UCSD-AML1 (cell line): ENCODE data around the gene PAQR7.
A peak's percentile ranks its signal among the peaks of the same experiment; 100 is the strongest.
"Not testable (repeated sequence)": the region's sequence is repeated elsewhere in the genome, so short reads cannot be mapped to it uniquely, and the experiment has no call there.

Experiments used
- DNase-seq: peaks from one replicate; lab custom pipeline; 2025; ENCODE audit not compliant: unreplicated experiment; lab: John Stamatoyannopoulos, UW

Gene PAQR7

DNA sequence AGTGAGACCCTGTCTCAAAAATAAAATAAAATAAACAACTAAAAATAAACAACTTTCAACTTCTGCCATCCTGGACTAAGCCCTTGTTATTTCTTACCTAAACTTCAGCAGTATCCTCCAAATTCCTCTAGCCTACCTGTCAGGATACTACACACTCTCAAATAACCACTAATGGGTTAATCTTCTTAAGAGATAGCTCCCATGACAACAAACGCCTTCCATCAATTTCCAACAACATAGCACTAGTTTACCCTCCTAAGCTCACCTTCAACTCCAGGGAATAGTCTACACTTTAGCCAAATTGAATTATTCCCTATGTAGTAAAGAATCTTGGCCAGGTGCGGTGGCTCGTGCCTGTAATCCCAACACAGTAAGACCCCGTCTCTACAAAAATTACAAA is 27.6 kb downstream of the PAQR7 start:
- no peak for DNase-seq

DNA sequence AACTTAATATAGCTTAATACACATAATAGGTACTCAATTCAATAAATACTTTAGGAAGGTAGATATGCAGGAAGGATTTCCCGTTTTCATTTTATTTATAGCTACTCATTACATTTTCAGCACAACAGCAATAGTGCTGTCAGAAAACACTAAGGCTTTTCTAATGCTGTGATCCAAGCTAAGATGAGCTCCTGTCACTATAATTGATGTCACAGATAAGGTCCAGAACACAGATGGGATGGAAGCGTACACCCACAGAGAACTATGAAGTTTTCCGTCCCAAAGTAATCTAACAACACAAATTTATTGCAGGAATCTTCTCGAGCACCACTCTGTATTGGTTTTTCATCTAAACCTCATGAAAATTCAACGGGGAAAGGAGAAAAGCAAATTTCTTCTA is 29.8 kb downstream of the PAQR7 start:
- no peak for DNase-seq

DNA sequence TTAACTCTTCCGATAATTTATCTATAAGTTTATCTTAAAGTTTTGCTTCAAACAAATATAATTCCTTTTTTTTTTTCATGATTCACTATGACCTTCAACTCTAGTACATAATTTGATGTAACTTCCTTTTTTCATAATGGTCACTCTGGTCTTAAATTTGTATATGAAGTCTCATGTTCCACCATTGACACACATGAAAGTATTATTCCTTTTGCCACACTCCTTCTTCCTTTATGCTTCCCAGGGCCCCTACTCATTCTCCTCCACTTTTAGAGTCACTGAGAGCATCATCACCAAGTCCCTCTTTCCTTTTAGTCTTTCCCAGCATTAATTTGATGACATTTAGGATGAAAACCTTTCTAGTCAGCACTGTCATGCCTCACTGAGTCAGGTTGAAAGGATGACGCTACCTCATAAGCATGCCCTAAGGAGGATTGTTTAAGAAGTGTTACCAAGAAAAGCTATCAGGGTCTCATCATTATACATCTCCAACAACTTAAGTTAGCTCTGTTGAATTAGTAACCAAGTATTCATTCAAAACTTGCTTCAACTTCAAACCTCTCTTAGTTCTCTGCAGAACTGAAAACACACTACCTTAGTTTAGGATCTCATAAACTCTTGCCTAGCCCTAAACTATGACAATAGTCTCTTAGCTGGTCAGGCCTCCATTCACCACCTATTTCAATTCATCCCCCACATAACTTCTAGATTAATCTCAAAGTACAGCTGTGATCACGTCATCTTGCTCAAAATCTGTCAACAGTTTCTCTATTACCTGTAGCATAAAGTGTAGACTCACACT is 30.8 kb downstream of the PAQR7 start:
- DNase-seq, result no peak

DNA sequence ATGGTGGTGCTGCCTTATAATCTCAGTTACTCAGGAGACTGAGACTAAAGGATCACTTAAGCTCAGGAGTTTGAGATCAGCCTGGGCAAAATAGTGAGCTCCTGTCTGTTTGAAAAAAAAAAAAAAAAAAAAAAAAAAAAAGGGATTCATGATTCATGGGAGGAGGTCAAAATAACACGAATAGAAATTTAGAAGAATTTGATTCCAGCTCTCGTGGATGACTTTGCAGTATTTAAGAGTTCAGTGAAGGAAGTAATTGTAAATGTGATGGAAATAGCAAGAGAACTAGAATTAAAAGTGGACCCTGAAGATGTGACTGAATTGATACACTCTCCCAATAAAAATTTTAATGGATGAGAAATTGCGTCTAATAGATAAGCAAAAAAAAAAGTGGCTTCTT is 32.0 kb downstream of the PAQR7 start:
- no peak for DNase-seq

DNA sequence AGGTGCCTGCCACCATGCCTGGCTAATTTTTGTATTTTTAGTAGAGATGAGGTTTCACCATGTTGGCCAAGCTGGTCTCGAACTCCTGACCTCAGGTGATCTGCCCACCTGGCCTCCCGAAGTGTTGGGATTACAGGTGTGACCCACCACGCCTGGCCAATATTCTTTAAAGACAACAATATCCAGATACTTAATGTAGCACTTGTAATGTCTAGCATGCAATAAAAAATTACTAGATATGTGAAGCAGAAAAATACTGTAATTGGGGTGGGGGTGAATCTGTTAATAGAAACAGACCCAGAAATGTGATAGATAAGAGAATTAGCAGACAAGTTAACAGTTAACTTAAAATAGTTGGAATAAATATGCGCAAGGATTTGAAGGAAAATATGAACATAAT is 35.7 kb downstream of the PAQR7 start:
- DNase-seq, result not testable (repeated sequence)

- no peak for DNase-seq
These were observed 38.1 kb downstream of the PAQR7 start for GRCh38 chr1:25837262-25837875.

DNA sequence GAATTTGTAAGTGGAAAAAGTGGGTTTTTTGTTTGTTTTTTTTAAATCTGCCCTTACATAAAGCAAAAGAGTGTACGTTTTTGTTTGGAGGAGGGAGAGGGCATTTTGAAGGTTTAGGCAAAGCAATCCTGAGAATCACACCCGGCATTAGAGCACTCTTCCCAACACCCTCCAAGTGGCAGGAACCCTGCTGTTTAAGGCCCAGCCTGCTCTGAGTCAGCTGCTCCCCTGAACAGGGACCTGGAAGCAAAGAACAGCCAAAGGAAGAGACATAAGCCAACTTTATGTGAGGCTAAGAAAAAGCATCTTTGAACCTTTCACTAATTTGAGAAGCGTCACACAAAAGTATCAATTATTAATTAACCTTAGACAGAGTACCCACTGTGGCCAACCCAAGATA is 38.8 kb downstream of the PAQR7 start:
- no peak for DNase-seq

DNA sequence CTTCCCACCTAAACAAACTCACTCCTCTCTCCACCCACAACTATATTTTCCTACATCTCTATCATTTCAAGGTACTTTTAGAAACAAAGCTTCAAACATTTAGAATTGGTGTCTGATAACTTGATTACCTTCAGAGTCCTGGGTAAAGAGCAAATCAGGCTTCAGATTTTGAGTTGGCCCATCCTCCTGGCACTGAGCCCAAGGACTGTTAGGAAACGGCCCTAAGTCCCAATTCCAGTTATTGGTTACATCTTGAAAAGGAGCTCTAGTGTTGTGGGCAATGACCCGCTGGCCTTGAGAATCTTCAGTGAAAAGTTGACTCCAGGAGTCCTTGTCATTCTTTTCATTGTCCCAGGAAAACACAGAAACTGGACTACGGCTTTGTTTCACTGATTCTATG is 40.6 kb downstream of the PAQR7 start:
- no peak for DNase-seq

- no peak for DNase-seq
These were observed 42.4 kb downstream of the PAQR7 start for GRCh38 chr1:25833158-25833557.

- no peak for DNase-seq
These were observed 43.0 kb downstream of the PAQR7 start for GRCh38 chr1:25832336-25833037.

DNA sequence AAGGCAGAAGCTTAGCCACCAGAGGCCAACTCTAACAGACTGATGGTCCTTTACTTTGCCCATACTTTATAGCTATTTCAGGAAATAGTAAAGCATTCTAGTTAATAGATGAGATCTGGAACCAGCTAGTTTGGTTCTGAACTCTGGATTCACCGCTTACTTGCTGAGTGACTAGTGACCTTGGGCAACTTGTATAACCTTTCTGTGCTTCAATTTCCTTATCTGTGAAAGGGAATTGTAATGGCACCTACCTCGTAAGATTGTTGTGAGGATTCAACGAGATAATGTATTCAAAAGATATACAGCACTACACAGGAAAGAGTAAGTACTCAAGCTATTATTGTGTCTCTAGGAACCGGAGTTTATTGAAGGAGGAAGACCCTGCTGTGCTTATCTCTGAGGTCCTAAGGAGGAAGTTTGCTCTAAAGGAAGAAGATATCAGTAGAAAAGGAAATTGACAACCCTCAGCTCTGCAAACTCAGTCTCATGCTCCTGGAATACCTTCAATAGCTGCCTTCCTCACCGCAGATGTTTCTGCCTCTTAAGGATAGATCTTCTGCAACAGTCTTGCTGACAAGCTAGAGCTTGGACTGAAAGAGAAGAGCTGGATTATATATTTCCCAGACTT is 43.8 kb downstream of the PAQR7 start:
- DNase-seq, result no peak

GRCh38 chr1:25829046-25829445 is 46.5 kb downstream of the PAQR7 start:
- DNase-seq, result no peak

- no peak for DNase-seq
These were observed 47.0 kb downstream of the PAQR7 start for GRCh38 chr1:25828491-25828890.

DNA sequence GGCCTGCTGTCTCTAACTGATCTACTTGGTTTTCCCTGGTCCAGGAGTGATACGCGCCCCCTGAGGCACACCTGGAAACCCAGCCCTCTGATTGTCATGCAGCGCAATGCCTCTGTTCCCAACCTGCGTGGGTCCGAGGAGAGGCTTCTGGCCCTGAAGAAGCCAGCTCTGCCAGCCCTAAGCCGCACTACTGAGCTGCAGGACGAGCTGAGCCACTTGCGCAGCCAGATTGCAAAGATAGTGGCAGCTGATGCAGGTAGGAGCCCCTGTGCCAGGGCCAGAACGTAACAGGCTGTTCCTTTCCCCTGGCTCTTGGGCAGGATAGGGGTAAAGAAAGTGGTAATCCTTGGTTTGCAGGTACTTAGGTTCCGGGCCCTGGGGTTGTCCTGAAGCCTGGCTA is 48.9 kb downstream of the PAQR7 start:
- DNase-seq, result no peak

DNA sequence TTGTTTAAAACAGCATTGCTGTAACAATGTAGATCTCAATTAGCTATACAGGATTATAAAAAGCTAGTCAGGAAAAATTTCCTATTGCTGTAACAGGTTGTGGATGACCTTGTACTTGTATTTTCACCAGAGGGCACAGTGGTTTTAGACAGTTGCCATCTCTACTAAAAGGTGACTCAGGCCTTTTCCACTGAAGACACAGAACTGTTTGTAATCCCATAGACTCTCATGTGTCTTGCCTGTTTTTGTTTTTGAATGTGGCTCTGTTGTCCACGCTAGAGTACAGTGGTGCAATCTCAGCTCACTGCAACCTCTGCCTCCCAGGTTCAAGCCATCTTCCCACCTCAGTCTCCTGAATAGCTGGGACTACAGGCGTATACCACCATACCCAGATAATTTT is 49.9 kb downstream of the PAQR7 start:
- DNase-seq, result no peak

DNA sequence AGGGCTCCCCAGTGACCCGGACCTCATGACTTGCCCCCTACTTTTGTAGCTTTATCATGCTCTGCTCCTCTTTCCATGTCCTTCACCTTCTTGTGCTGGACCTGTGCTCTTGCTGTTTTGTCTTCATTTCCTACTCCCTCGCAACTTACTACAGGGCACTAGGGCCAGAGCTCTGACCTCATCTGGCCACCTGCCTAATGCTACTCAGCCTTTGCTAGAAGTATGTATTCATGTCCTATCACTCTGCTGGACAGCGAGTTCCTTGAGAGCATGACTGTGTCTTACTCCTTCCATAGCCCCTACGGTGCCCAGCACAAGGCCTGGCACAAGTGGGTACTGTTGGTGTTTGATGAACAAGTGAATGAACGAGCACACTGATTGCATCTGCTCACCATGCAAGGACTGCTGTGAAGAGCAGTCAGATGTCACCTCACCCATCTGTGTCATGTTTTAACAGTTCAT is 53.8 kb downstream of the PAQR7 start:
- no peak for DNase-seq

DNA sequence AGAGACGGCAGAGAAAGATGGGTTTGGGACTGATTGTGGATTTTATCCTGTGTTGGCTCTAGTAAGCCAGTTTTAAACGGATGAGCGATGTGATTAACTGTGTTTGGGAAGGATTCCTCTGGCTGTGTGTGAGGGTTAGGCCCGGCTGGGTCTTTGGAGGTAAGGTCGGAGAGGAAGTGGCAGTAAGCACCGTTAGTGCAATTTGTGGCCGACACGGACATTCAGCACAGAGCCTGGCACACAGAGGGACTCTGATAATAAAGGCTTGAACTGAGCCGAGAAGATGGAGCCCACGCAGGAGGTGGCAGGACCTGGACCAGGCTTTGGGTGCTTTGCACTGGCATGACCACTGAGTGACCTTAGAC is 54.4 kb downstream of the PAQR7 start:
- no peak for DNase-seq

DNA sequence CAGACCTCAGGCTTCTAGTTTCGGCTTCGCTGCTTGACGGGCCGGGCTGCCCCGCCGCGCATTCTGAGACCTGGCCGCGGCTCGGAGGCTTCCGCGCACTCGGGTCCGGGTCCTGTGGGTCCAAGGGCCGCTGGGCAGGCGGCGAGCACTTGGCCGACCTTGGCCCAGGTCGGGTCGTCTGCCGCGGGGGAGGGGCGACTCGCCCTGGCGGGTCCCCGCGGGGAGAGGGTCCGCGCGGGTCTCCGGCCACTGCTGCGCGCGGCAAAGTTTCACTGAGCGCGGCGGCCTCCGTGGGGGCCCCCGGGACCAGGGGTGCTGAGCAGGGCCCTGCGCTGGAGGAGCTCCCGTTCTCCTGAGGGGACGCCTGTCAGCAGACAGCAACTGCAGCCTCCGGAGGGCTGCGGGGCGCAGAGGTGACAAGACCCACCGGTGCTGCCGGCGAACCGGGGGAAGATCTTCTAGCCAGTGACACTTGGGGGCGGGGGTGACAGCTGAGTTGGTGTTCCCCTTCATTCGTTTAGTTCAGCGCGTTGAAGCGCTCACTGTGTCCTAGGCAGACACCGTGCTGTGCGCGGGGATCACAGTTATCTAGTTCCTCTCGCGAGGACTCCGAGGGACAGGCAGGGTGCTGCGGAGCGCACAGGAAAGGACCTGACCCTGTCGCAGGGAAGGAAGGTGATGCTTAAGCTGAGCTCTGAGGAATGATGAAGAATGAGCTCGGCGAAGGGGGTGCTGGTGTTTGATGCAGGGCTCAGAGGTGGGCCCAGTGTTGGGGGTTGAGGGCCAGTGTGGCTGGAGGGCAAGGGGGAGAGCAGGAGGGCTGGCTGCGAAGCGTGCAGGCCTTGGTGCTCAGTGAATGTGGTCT is 55.0 kb downstream of the PAQR7 start:
- peak; percentile 65 for DNase-seq

GRCh38 chr1:25819491-25820246 is 55.8 kb downstream of the PAQR7 start, which contains the start of gene MTFR1L:
Gene MTFR1L (plus strand): TSS chr1:25819954. CDS start chr1:25823105, 3,151 bp downstream.
- peak; percentile 89 for DNase-seq

DNA sequence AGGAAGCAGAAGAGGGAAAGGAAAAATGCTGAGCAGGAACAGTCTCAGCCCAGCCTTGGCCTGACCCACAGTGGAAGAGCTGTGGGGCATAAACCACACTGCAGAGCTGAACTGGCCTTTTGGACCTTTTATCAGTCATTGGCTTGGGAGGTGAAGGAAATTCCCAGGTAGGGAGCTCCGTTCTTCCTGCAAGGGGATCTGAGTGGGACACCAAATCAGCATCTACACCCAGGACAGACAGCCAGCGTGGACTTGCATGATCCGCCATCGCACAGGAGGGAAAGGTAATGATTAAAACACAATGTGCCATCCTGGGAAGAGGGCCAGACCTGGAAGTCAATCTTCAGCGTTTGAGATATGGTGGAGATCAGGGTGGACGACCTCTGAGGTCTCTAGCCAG is 56.9 kb downstream of the PAQR7 start:
- no peak for DNase-seq
